HG03571 (cell line): ENCODE measurements around the gene SCIN.
"Not testable (repeated sequence)": the region's sequence is repeated elsewhere in the genome, so short reads cannot be mapped to it uniquely, and the experiment has no call there.

Experiments
- ATAC-seq: cut with Tn5 transposase; IDR thresholded peaks from one replicate; pipeline ENCODE4 v1.9.1; 2021; ENCODE audit not compliant: unreplicated experiment

The SCIN gene

GRCh38 chr7:12686891-12687717, 116.6 kb downstream of the SCIN start, which contains the start of gene ARL4A:
Gene ARL4A, plus strand, starts transcription at chr7:12687633. Its CDS starts 622 bp downstream, at chr7:12688255.
- peak; percentile 82 for ATAC-seq

- ATAC-seq: peak; percentile 3
Observed at GRCh38 chr7:12687718-12688171, 117.2 kb downstream of the SCIN start.

GRCh38 chr7:12688485-12689170, 118.1 kb downstream of the SCIN start:
- ATAC-seq: not testable (repeated sequence)

GRCh38 chr7:12689451-12689850, 118.9 kb downstream of the SCIN start:
- no peak for ATAC-seq

- no peak for ATAC-seq
Observed at GRCh38 chr7:12690041-12690878, 119.7 kb downstream of the SCIN start.

GRCh38 chr7:12691388-12691787, 120.9 kb downstream of the SCIN start:
- not testable (repeated sequence) for ATAC-seq

GRCh38 chr7:12692035-12692434, 121.5 kb downstream of the SCIN start:
- no peak for ATAC-seq

GRCh38 chr7:12692479-12693259, 122.1 kb downstream of the SCIN start:
- no peak for ATAC-seq

- no peak for ATAC-seq
Observed at GRCh38 chr7:12694817-12695216, 124.3 kb downstream of the SCIN start.

- no peak for ATAC-seq
Observed at GRCh38 chr7:12695965-12696364, 125.4 kb downstream of the SCIN start.

- ATAC-seq: no peak
Observed at GRCh38 chr7:12699299-12699698, 128.8 kb downstream of the SCIN start.

- no peak for ATAC-seq
Observed at GRCh38 chr7:12701433-12701832, 130.9 kb downstream of the SCIN start.

- no peak for ATAC-seq
Observed at GRCh38 chr7:12703881-12704280, 133.4 kb downstream of the SCIN start.

GRCh38 chr7:12705878-12706277, 135.4 kb downstream of the SCIN start:
- ATAC-seq: no peak

GRCh38 chr7:12706900-12707536, 136.5 kb downstream of the SCIN start:
- no peak for ATAC-seq

GRCh38 chr7:12708314-12708713, 137.8 kb downstream of the SCIN start:
- ATAC-seq: no peak
